Left ventricle myocardium inferior (tissue), 1 donor: ENCODE measurements around the gene VNN1. TPM values are rescaled to one million over a fixed set of nuclear protein-coding genes. Genes with fewer than 3 reads are reported as not detected.
"Not testable (repeated sequence)": the region's sequence is repeated elsewhere in the genome, so short reads cannot be mapped to it uniquely, and the experiment has no call there.

Source experiments
- DNase-seq: peaks from one replicate; pipeline ENCODE4 v3.0.0-alpha.2; 2020
- H3K27ac ChIP-seq: fragments of 200-600 bp; replicated peaks from 2 replicates; pipeline ENCODE4 v1.8.0; 2021
- H3K27me3 ChIP-seq: fragments of 200-600 bp; 2 replicates; pipeline ENCODE4 v1.8.0; 2021; ENCODE audit warnings: low read depth
- H3K36me3 ChIP-seq: fragments of 200-600 bp; 2 replicates; pipeline ENCODE4 v1.8.0; 2021
- H3K4me1 ChIP-seq: fragments of 200-600 bp; 2 replicates; pipeline ENCODE4 v1.8.0; 2021
- H3K4me3 ChIP-seq: fragments of 200-600 bp; 2 replicates; pipeline ENCODE4 v1.8.0; 2021; ENCODE audit warnings: mild to moderate bottlenecking, moderate library complexity
- H3K9me3 ChIP-seq: fragments of 200-600 bp; replicated peaks from 2 replicates; pipeline ENCODE4 v1.8.0; 2021
- CTCF ChIP-seq: fragments of 200-600 bp; IDR thresholded peaks from 2 replicates; pipeline ENCODE4 v1.8.0; 2021; ENCODE audit warnings: antibody characterized with exemption, mild to moderate bottlenecking, borderline replicate concordance
- intact Hi-C: fragments of 100-400 bp; cut with micrococcal nuclease; formaldehyde crosslinking; loops from one replicate; pipeline ENCODE4 v1.11.0; 2022
- total RNA-seq: library from RNA; stranded (reverse); fragmentation: NEBNext Ultra II Directional; extraction: Animal tissue kit (Norgen Biotek cat#: 25700); gene quantifications from one replicate; pipeline ENCODE4 v1.2.1, GENCODE V29; 2021
- donor health status: DM: no; HTN: yes; CAD: no; lungs with severe emphysema.

The VNN1 gene
- total RNA-seq, 1 donor from 2014 or later = 1.1 TPM

- DNase-seq = no peak
- Histone ChIP-seq H3K36me3 (no peaks in the 10 kb centered on the region), H3K9me3 (no peaks in the 10 kb centered on the region), H3K4me3 (no peak overlapping the region), H3K27me3 (no peaks in the 10 kb centered on the region), H3K4me1 (no peaks in the 10 kb centered on the region), H3K27ac (peak overlapping the region; percentile 2)
- TF ChIP-seq CTCF = no peak
- intact Hi-C loops = no loop called here
Observed at GRCh38 chr6:132714160-132714559, 305 bp upstream of the VNN1 start.

- Histone ChIP-seq H3K27ac (no peak overlapping the region), H3K27me3 (no peaks in the 10 kb centered on the region)
Observed at GRCh38 chr6:132712366-132712765, 1.5 kb downstream of the VNN1 start.

GRCh38 chr6:132708771-132709170, 5.1 kb downstream of the VNN1 start:
- no peaks in the 10 kb centered on the region for H3K27me3 ChIP-seq
- no peak for TF ChIP-seq CTCF
- no peak for DNase-seq
- H3K4me3 ChIP-seq = no peak overlapping the region
- H3K4me1 ChIP-seq = no peaks in the 10 kb centered on the region
- H3K27ac ChIP-seq = no peak overlapping the region
- intact Hi-C loops = no loop called here
- no peaks in the 10 kb centered on the region for H3K36me3 ChIP-seq
- H3K9me3 ChIP-seq = peaks cover 27% of the 10 kb centered on the region

More at GRCh38 chr6:132712366-132712765, 1.5 kb downstream of the VNN1 start:
- DNase-seq = no peak
- H3K36me3 ChIP-seq = no peaks in the 10 kb centered on the region
- H3K4me1 ChIP-seq = no peaks in the 10 kb centered on the region
- H3K4me3 ChIP-seq = no peak overlapping the region
- H3K9me3 ChIP-seq = no peaks in the 10 kb centered on the region
- intact Hi-C loops = no loop called here
- TF ChIP-seq CTCF = no peak

- Histone ChIP-seq H3K4me1 (no peaks in the 10 kb centered on the region), H3K27ac (no peak overlapping the region), H3K36me3 (no peaks in the 10 kb centered on the region), H3K4me3 (no peak overlapping the region), H3K27me3 (no peaks in the 10 kb centered on the region), H3K9me3 (peaks cover 33% of the 10 kb centered on the region)
- no peak for TF ChIP-seq CTCF
- intact Hi-C loops = no loop called here
- DNase-seq = no peak
Observed at GRCh38 chr6:132708002-132708401, 5.9 kb downstream of the VNN1 start.

GRCh38 chr6:132706756-132707155, 7.1 kb downstream of the VNN1 start:
- H3K36me3 ChIP-seq, H3K4me3 ChIP-seq, DNase-seq, intact Hi-C loops, H3K27ac ChIP-seq, H3K4me1 ChIP-seq, H3K27me3 ChIP-seq: not testable (repeated sequence)
- peaks cover 33% of the 10 kb centered on the region for H3K9me3 ChIP-seq

GRCh38 chr6:132703936-132704335, 9.9 kb downstream of the VNN1 start:
- Histone ChIP-seq H3K4me1 (no peaks in the 10 kb centered on the region), H3K27me3 (no peaks in the 10 kb centered on the region), H3K4me3 (no peak overlapping the region), H3K27ac (no peak overlapping the region), H3K36me3 (no peaks in the 10 kb centered on the region), H3K9me3 (peaks cover 33% of the 10 kb centered on the region)
- DNase-seq = no peak
- intact Hi-C loops = no loop called here
- no peak for TF ChIP-seq CTCF
